ENCODE data around the gene TEX52. TPM values are rescaled to one million over a fixed set of nuclear protein-coding genes. Genes with fewer than 3 reads are reported as not detected.

Gene TEX52
- total RNA-seq, 2 experiments from 2014 or later = 0.29 to 0.35 TPM

- H3K4me1 Mint-ChIP-seq = peaks cover 2% of the 10 kb centered on the region
- peaks cover 40% of the 10 kb centered on the region for H3K36me3 Mint-ChIP-seq (ENCODE audit: low read depth)
- H3K27ac Mint-ChIP-seq = no peak overlapping the region
- H3K27me3 Mint-ChIP-seq = no peaks in the 10 kb centered on the region
- ChIA-PET CTCF (no interaction called here), POLR2A (no interaction called here)
- H3K4me3 Mint-ChIP-seq = no peak overlapping the region
- no peaks in the 10 kb centered on the region for H3K9me3 Mint-ChIP-seq
- DNase-seq = no peak
These were observed 2.1 kb upstream of the TEX52 start for GRCh38 chr12:2858944-2859421.

GRCh38 chr12:2858334-2858733, 1.5 kb upstream of the TEX52 start:
- ChIA-PET CTCF (interaction anchor here (1.3 kb wide), 1 partner anchor 10 kb away, joined by 9 read pairs; no protein-coding TSS in a partner anchor), POLR2A (no interaction called here)
- Mint-ChIP-seq H3K4me1 (peaks cover 2% of the 10 kb centered on the region), H3K36me3 (ENCODE audit: low read depth) (peaks cover 38% of the 10 kb centered on the region), H3K27me3 (no peaks in the 10 kb centered on the region), H3K4me3 (no peak overlapping the region), H3K9me3 (no peaks in the 10 kb centered on the region), H3K27ac (no peak overlapping the region)
- no peak for DNase-seq

GRCh38 chr12:2857576-2857975, 737 bp upstream of the TEX52 start:
- Mint-ChIP-seq H3K27ac (no peak overlapping the region), H3K4me3 (no peak overlapping the region), H3K36me3 (ENCODE audit: low read depth) (peaks cover 31% of the 10 kb centered on the region), H3K4me1 (peaks cover 2% of the 10 kb centered on the region), H3K27me3 (no peaks in the 10 kb centered on the region), H3K9me3 (no peaks in the 10 kb centered on the region)
- ChIA-PET CTCF (interaction anchor here (1.3 kb wide), 2 partner anchors 10 to 44 kb away, joined by 3 to 9 read pairs; partner anchors contain the start of gene ITFG2), POLR2A (no interaction called here)
- DNase-seq = no peak

- CTCF ChIA-PET = interaction anchor here (0.6 kb wide), 1 partner anchor 19 kb away, joined by 6 read pairs; no protein-coding TSS in a partner anchor
- Mint-ChIP-seq H3K9me3 (no peaks in the 10 kb centered on the region), H3K27ac (no peak overlapping the region), H3K27me3 (no peaks in the 10 kb centered on the region), H3K4me3 (no peak overlapping the region), H3K4me1 (peaks cover 2% of the 10 kb centered on the region), H3K36me3 (ENCODE audit: low read depth) (peaks cover 23% of the 10 kb centered on the region)
- POLR2A ChIA-PET = no interaction called here
- DNase-seq = no peak
These were observed 788 bp downstream of the TEX52 start for GRCh38 chr12:2856051-2856450.

GRCh38 chr12:2855546-2855945, 1.3 kb downstream of the TEX52 start:
- no peaks in the 10 kb centered on the region for H3K27me3 Mint-ChIP-seq
- no peak for DNase-seq
- peaks cover 2% of the 10 kb centered on the region for H3K4me1 Mint-ChIP-seq
- H3K9me3 Mint-ChIP-seq = no peaks in the 10 kb centered on the region
- ChIA-PET CTCF (interaction anchor here (3.2 kb wide), 1 partner anchor 89 kb away, joined by 7 read pairs; no protein-coding TSS in a partner anchor), POLR2A (no interaction called here)
- H3K4me3 Mint-ChIP-seq = no peak overlapping the region
- H3K27ac Mint-ChIP-seq = no peak overlapping the region
- H3K36me3 Mint-ChIP-seq (ENCODE audit: low read depth) = peaks cover 22% of the 10 kb centered on the region

GRCh38 chr12:2854669-2855453, 2.0 kb downstream of the TEX52 start:
- ChIA-PET CTCF (interaction anchor here (1.1 to 3.2 kb wide), 5 partner anchors 10 to 178 kb away, joined by 3 to 7 read pairs (median 4); no protein-coding TSS in a partner anchor), POLR2A (no interaction called here)
- H3K27ac Mint-ChIP-seq = no peak overlapping the region
- H3K4me3 Mint-ChIP-seq = no peak overlapping the region
- no peak for DNase-seq
- peaks cover 2% of the 10 kb centered on the region for H3K4me1 Mint-ChIP-seq
- no peaks in the 10 kb centered on the region for H3K9me3 Mint-ChIP-seq
- H3K36me3 Mint-ChIP-seq (ENCODE audit: low read depth) = peaks cover 16% of the 10 kb centered on the region
- no peaks in the 10 kb centered on the region for H3K27me3 Mint-ChIP-seq

GRCh38 chr12:2853626-2854025, 3.2 kb downstream of the TEX52 start:
- Mint-ChIP-seq H3K27ac (no peak overlapping the region), H3K4me3 (no peak overlapping the region), H3K27me3 (no peaks in the 10 kb centered on the region), H3K36me3 (ENCODE audit: low read depth) (peaks cover 5% of the 10 kb centered on the region), H3K4me1 (peaks cover 2% of the 10 kb centered on the region), H3K9me3 (no peaks in the 10 kb centered on the region)
- POLR2A ChIA-PET = no interaction called here
- CTCF ChIA-PET = interaction anchor here (0.7 to 3.2 kb wide), 8 partner anchors 8 to 224 kb away, joined by 3 to 7 read pairs (median 4); no protein-coding TSS in a partner anchor
- peak; percentile 48 for DNase-seq

- DNase-seq = no peak
- peaks cover 1% of the 10 kb centered on the region for H3K36me3 Mint-ChIP-seq (ENCODE audit: low read depth)
- H3K4me1 Mint-ChIP-seq = peaks cover 2% of the 10 kb centered on the region
- POLR2A ChIA-PET = no interaction called here
- H3K27ac Mint-ChIP-seq = no peak overlapping the region
- H3K27me3 Mint-ChIP-seq = no peaks in the 10 kb centered on the region
- no peaks in the 10 kb centered on the region for H3K9me3 Mint-ChIP-seq
- CTCF ChIA-PET = interaction anchor here (0.6 to 1.1 kb wide), 2 partner anchors 8 to 1820 kb away, joined by 4 read pairs; no protein-coding TSS in a partner anchor
- no peak overlapping the region for H3K4me3 Mint-ChIP-seq
These were observed 4.9 kb downstream of the TEX52 start for GRCh38 chr12:2851931-2852330.

- POLR2A ChIA-PET = no interaction called here
- no peaks in the 10 kb centered on the region for H3K27me3 Mint-ChIP-seq
These were observed 11.6 kb downstream of the TEX52 start for GRCh38 chr12:2845280-2845679.

GRCh38 chr12:2844786-2845185, 12.1 kb downstream of the TEX52 start:
- Mint-ChIP-seq H3K36me3 (ENCODE audit: low read depth) (peaks cover 1% of the 10 kb centered on the region), H3K4me1 (no peaks in the 10 kb centered on the region), H3K9me3 (no peaks in the 10 kb centered on the region), H3K27ac (no peak overlapping the region), H3K4me3 (no peak overlapping the region), H3K27me3 (no peaks in the 10 kb centered on the region)
- ChIA-PET CTCF (interaction anchor here (1.5 to 2.1 kb wide), 2 partner anchors 7 to 9 kb away, joined by 4 read pairs; no protein-coding TSS in a partner anchor), POLR2A (no interaction called here)
- no peak for DNase-seq

More at GRCh38 chr12:2845280-2845679, 11.6 kb downstream of the TEX52 start:
- Mint-ChIP-seq H3K4me3 (no peak overlapping the region), H3K36me3 (ENCODE audit: low read depth) (peaks cover 1% of the 10 kb centered on the region), H3K4me1 (no peaks in the 10 kb centered on the region), H3K27ac (no peak overlapping the region), H3K9me3 (no peaks in the 10 kb centered on the region)
- CTCF ChIA-PET = interaction anchor here (1.5 kb wide), 1 partner anchor 9 kb away, joined by 4 read pairs; no protein-coding TSS in a partner anchor
- no peak for DNase-seq

- DNase-seq = no peak
- no peak overlapping the region for H3K4me3 Mint-ChIP-seq
- H3K27me3 Mint-ChIP-seq = no peaks in the 10 kb centered on the region
- POLR2A ChIA-PET = no interaction called here
- CTCF ChIA-PET = interaction anchor here (1.0 to 2.1 kb wide), 3 partner anchors 9 to 151 kb away, joined by 3 to 4 read pairs (median 3); partner anchors contain the start of gene NRIP2
- H3K4me1 Mint-ChIP-seq = no peaks in the 10 kb centered on the region
- no peaks in the 10 kb centered on the region for H3K9me3 Mint-ChIP-seq
- peaks cover 1% of the 10 kb centered on the region for H3K36me3 Mint-ChIP-seq (ENCODE audit: low read depth)
- H3K27ac Mint-ChIP-seq = no peak overlapping the region
These were observed 13.9 kb downstream of the TEX52 start for GRCh38 chr12:2842948-2843347.

GRCh38 chr12:2841056-2841650, 15.7 kb downstream of the TEX52 start:
- no peaks in the 10 kb centered on the region for H3K4me1 Mint-ChIP-seq
- POLR2A ChIA-PET = no interaction called here
- CTCF ChIA-PET = interaction anchor here (1.3 kb wide), 1 partner anchor 13 kb away, joined by 3 read pairs; no protein-coding TSS in a partner anchor
- H3K27ac Mint-ChIP-seq = no peak overlapping the region
- H3K4me3 Mint-ChIP-seq = no peak overlapping the region
- H3K36me3 Mint-ChIP-seq (ENCODE audit: low read depth) = no peaks in the 10 kb centered on the region
- no peaks in the 10 kb centered on the region for H3K27me3 Mint-ChIP-seq
- no peak for DNase-seq
- no peaks in the 10 kb centered on the region for H3K9me3 Mint-ChIP-seq

GRCh38 chr12:2836574-2836973, 20.3 kb downstream of the TEX52 start:
- Mint-ChIP-seq H3K4me3 (no peak overlapping the region), H3K36me3 (ENCODE audit: low read depth) (no peaks in the 10 kb centered on the region), H3K4me1 (no peaks in the 10 kb centered on the region), H3K27me3 (no peaks in the 10 kb centered on the region), H3K27ac (no peak overlapping the region), H3K9me3 (no peaks in the 10 kb centered on the region)
- CTCF ChIA-PET = no interaction called here
- DNase-seq = no peak
- POLR2A ChIA-PET = no interaction called here
